HG03439 (cell line): ENCODE measurements around the gene MEIS3.

Experiments
- ATAC-seq: cut with Tn5 transposase; IDR thresholded peaks from one replicate; pipeline ENCODE4 v1.9.1; 2021; ENCODE audit warnings: mild to moderate bottlenecking, moderate library complexity; ENCODE audit not compliant: unreplicated experiment

Gene MEIS3

DNA sequence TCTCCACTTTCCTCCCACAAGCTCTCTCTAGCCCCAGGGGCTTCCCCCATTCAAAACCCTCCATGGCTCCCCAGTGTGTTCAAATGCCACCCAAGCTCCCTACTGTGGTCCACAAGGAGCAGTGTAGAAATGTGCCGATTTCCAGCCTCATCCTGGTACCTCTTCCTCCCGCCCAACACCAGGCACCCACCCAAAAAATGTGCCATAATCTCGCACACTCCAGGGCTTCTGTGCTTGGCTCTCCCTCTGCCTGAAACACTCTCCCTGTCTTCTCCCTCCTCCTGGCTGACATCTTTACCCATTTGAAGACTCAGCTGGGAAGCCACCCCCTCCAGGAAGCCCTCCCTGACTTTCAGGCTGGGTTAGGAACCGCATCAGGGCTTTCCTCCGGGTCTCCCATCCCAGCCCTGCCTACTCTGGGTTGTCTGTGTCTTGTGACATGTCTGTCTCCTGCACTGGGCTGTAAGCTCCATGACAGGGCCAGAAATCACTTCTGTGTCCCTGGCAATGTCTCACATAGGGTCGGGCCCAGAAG lies 16.6 kb upstream of the MEIS3 start:
- ATAC-seq, result no peak

DNA sequence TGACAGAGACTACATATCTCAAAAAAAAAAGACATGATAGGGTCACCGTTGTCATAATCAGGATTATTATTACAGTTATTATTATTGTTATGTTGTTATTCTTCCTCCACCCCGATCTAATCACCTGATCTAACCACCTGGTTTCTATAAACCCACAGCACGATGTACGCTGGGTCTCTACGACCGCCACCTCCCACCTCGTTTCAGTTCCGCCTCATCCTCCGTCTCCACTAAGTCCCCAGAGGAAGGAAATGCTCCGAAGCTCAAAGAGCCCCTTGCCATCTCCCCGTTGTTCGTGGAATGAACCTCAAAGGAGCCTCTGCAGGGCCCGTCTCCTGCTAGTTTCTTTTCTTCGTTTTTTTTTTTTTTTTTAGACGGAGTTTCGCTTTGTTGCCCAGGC lies 15.9 kb upstream of the MEIS3 start:
- ATAC-seq, result no peak

DNA sequence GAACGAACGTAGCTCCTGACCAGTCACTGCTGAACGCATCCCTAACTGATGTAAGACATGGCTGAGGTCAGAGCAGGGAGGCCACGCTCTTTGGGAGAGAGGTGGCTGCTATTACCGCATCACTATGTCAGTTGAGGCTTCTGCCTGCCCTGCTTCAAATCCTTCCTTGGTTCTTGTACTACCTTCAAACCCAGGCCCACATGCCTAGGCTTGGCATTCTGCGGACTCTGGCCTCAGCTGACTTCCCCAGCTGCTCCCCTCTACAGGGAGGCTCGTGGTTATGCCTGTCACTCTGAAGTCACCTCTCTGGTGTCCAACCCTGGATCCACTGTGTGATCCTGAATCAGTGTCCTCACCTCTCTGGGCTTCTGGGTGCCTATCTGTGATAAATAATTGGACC lies 14.8 kb upstream of the MEIS3 start:
- ATAC-seq, result no peak

DNA sequence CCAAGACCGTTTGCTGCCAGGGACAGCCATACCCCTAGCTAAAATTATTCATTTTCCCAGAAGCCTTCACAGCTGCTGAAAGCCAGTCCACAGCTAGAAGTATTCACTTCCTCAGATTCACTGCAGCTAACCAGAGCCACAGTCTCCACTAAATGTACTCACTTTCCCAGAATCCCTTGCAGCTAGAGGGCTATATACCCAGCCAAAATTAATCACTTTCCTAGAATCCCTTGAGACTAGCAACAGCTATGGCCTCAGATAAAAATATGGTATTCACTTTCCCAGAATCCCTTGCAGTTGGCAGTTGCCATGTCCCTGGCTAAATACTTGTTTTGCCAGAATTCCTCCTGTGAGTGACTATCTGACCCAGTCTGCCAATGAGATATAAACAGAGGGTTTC lies 13.8 kb upstream of the MEIS3 start:
- no peak for ATAC-seq

DNA sequence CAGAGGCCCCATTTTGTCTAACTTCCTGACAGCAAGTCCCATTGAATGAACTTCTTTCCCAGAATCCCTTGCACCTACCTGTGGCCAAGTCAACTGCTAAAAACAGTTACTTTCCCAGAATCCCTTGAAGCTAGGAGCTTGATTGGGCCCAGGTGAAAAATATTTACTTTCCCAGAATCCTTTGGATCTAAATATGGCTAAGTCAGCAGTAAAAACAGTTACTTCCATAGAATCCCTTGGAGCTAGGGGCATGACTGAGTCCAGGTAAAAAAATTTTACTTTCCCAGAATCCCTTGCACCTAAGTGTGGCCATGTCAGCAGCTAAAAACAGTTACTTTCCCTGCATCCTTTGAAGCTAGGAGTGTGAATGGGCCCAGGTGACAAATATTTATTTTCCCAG lies 13.2 kb upstream of the MEIS3 start:
- ATAC-seq, result no peak

DNA sequence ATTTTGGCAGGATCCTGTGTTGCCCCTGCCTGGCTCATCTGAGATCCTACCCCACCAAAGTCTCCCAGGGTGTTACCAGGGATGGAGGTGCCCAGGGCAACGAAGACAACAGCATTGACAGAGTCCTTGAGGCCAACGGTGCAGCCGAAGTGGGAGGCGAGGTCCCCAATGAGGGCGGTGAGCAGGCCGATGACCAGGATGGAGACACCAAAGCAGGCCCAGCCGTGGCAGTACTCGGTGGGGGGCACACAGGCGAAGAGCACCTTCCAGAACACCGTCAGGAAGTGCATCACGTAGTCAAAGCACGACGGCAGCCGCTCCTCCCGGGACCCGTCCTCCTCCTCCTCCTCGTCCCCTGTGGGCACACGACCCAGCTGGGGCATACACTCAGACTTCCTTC lies 12.8 kb upstream of the MEIS3 start:
- no peak for ATAC-seq

DNA sequence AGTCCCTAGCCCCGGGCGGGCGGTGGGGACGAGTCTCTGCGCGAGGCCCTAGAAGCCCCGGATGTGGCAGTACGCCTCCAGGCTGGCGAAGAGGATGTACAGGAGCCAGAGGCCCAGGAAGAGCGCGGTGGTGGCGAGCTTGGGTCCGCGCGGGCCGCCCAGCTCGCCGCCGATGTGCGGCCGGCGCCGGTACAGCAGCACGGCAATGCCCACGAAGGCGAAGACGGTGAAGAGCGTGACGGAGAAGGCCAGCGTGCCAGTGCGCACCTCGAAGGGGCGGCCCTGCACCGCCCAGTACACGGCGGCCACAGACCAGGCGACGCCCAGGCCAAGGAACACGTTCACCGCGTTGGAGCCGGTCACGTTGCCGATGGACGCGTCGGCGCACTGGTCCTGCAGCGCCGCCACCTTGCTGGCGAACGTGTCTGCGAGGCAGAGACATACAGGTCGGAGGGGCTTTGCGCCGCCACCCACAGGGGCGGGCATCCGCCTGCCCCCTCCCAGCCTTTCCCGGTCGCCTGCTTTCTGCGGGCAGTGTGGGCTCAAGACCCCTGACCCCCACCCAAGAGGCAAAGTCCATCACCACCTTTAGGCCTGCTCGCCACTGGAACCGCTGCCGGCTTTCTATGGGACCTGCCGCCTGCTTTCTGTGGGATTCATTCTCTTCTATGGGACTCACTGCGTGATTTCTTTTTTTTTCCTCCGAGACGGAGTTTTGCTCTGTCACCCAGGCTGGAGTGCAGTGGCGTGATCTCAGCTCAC lies 10.9 kb upstream of the MEIS3 start:
- ATAC-seq, result no peak

DNA sequence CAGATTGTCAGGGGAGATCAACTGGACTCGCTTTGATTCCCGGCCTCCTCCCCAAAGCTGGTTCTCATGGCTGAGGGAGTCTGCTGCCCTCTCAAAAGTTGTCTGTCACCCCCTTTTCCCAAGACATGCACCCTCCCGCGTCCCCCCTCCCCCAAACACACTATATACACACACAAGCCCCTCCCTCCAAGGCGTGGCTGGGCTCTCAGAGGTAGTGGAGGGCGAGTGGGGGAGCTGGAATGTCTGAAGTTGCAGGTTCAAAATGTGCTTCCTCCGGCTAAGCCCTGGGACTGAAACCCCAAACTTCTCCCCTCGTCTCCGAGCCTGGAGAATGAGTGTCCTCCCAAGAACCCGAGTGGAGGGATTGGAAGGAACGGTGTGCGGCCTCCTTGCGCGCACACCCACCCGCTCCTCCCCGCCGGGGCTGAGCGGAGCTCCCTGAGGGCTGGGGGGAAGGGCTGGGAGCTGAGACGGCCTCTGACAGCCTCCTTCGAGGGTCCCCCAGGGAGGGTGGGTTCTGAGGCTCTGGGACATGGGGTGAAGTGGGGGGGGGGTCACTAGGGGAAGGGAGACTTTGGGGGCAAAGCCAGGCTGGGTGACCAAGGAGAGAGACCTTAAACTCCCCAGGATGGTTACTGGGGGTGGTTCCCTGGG lies 9.9 kb upstream of the MEIS3 start:
- ATAC-seq, result no peak

DNA sequence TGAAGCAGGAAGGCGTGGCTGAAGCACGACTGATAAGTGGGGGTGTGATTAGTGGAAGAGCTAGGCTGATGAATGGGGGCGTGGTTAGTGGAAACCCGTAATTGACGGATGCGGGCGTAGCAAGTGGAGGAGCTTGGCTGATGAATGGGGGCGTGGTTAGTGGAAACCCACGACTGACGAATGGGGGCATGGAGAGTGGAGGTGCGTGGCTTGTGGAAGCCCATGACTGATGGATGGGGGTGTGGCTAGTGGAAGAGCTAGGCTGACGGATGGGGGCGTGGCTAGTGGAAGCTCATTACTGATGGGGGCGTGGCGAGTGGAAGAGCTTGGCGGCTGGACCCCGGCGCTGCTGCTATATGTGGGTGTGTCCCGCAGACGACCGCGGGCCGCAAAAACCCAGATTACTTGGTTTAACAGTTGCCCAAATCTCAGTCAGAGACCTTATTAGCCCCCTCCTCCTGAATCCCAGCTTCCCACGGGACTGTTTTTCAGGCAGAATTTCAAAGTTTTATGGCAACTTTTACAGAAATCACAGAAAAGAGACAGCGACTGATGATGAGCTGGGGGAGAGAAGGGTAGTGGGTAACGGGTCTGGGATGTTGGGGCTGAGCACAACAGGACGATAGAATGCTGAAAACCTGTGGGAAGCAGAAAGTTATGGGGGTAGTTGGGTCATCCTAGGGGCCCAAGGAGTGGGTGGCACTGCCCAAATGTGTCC lies 9.0 kb upstream of the MEIS3 start:
- no peak for ATAC-seq

DNA sequence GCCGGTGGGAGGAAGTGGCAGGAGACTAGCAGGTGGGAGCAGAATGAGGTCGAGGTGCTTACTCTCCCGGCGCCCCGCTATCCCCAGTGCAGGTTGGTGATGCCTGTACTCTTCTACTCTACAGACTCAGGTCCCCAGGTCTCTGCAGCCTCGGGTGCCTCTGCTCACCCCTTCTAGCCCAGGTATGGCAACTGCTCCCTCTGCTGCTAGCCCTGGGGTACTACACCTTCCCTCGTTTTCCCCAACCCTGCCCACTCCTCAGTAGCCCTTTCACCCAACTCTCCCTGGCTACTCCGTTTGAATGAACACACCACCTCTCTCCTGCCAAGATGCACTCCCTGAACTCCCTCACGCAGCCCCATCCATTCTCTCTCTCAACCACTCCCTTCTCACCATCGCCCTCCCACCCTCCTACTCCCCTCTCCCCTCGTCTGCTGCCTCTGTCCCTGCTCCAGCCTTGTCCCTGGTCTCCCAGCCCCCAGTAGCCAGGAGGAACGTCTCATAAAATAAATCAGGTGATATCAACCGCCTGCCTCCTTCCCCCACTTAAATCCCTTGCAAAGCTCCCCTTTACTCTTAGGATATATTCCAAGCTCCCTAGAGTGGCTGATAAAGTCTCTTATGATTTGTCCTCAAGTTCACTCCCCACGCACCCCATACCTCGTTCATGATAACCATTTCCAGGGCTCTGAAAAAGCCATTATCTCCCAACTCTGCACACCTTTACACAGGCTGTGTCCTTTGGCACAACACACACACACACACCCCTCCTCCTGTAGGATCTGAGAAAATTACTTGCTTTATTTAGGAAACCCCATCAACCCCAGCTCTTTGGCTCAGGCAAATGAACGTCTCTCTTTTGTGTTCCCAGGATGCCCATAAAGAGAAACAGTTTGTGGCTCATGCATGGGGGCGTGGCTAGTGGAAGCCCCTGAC lies 8.2 kb upstream of the MEIS3 start:
- no peak for ATAC-seq

DNA sequence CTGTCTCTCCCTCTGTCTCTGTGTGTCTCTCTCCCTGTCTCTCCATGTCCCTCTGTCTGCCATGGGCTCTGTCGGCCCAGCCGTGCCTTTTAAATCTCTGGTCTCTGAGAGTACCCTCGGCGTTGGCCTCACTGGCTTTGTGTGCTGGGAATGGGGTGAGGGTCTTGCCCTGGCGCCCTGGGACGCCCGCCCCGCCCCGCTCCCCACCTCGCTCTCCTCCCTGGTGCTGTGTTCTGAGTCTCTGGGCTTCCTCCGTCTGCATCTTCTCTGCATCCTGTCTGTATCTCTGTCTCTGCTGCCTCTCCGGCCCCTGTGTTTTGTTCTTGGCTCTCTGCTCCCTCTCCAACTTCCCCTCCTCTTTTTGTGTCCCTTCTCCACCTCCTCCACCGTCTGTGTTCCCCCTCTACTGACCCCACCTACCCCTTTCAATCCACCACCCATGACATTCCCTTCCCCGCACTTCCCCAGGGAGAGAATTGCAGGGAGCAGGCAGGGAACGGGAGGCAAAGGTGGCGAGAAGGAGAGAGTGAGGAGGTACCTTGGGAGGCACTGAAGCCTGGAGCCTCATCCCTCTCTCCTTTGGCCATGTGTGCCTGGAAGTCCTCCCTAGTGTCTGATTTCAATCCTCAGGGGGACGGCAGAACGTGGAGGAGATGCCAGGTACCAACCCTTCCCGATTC lies 4.0 kb upstream of the MEIS3 start:
- ATAC-seq, result no peak

DNA sequence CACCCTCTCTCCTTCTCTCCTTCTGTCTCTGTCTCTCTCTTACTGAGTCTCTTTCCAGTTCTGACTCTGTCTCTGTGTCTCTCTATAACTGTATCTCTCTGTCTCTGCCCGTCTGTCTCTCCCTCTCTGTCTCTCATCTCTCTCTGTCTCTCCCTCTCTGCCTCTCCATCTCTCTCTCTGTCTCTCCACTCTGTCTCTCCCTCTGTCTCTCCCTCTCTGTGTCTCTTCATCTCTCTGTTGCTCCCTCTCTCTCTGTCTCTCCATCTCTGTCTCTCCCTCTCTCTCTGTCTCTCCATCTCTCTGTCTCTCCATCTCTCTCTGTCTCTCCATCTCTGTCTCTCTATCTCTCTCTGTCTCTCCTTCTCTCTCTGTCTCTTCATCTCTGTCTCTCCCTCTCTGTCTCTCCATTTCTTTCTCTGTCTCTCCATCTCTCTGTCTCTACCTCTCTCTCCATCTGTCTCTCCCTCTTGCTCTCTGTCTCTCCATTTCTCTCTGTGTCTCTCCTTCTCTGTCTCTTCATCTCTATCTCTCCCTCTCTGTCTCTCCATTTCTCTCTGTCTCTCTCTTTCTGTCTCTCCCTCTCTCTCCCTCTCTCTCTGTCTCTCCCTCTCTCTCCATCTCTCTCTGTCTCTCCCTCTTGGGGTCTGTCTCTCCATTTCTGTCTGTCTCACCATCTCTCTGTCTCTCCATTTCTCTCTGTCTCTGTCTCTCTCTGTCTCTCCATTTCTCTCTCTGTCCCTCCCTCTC lies 3.3 kb upstream of the MEIS3 start:
- no peak for ATAC-seq

DNA sequence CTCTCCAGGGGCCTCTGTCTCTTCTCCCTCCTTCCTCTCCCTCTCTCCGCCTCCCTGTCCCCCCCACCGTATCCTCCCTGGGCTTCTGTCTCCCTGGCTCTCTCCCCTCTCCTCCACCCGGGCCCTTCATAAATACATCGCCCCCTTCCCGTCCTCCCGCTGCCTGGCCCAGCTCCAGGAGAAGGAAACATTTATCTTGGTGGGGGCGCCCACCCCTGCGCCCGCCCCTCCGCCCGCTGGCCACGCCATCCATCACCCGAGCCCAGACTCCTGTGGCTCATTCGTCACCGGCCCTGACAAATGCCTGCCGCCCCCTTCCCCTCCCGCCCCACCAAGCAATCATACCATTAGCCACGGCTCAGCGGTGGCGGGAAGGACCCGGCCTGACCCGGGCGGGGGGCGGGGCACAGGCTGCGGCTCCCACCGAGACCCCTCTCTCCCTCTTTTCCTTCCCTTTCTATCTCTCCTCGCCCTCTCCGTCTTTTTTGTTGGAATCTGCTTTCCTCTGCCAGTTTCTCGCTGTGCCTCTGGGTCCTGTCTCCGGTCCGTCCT lies 2.6 kb upstream of the MEIS3 start:
- no peak for ATAC-seq

DNA sequence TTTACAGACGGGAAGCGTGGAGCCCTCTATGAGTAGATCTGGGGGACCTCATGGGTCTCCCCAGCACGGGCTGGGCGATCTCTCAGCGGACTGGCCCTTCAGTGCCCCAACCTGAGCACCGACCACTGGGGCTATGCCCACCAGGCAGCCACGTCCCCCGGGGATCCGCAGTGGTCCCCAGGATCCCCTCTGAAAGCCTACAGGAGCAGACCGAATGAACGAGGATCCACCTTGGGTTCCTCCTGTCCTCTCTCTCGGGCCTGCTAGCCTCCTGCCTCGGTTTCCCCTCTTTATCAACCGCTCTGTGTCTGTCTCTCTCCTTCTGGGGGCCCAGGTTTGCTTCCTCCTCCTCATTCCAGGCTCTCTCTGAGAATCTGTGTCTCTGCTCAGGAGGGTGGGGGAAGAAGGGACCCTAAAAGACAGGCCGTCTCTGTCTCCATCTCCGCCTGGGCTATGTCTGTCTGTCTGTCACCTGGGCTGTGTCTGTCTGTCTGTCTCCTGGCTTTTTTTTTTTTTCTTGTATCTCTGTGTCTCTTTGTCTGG lies 2.0 kb upstream of the MEIS3 start:
- no peak for ATAC-seq

DNA sequence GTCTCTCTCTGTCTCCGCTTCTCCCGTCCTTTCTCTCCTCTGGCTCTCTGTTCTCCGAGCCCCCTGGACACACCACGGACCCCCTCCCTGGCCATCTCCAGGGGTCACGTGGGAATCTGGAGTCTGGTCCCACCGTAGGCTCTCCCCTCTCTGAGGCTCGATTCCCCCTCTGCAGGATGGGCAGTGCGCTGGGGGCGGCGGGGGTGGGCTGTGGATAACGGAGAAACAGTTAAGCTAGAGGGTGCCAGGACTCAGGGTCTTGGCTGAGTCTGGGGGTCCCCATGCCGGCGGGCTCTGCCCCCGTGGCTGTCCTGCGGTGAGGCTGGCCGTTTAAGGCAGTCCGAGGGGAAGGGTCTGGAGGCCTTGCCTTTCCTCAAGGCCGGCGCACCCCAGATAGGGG lies 462 bp upstream of the MEIS3 start:
- ATAC-seq, result no peak

DNA sequence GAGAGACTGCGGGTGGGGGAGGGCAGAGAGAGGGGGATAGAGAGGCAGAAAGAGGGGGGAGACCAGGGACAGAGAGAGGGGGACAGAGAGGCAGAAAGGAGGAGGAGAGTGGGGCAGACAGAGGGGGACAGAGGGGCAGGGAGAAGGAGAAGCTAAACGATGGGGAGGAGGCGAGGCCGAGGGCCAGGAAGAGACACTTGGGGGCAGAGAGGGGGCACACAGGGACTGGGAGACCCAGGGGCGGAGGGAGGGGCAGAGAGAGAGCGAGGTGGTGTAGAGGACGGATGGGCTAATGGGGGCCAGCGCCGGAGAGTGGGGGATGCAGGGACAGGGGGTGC lies 666 bp downstream of the MEIS3 start:
- no peak for ATAC-seq

DNA sequence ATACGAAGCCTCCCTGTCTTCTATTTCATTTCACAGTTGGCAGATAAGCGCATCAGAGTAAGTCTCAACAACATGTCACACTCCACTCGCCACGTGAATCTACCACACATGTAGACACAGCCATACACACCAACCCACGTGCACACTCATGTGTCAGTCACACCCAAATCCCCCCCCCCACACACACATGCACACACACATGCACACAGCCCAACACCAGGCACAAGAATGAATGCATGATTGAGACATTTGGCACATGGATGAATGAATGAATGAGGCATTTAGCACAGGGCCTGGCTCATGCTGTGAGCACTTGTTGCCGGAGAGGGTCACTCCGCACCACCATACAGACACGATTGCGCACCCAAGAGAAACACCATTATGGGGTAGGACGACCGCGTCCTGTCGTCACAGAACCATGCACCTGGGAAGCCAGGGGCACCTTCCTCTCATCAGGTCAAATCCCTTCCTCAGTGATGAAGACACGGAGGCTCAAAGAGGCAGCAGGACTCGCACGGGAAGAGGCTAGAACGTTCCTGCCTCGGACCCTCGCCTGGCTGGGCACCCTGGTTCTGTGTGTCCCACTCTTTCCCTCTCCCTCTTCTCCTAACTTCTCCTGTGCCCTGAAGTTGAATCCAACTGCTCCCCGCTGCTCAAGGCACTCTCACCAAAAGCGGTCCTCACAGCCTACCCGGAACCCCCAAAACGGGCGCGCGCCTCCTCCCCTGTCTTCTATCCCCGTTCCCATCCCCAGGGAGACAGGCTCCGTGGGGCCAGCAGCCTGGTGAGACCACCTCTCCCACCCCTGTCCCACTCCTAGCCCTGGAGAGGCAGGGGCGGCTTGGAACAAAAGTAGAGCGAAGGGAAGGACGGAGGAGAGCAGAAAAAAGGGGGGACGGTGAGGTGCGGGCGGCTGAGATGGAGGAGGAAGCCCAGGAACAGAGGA lies 1.3 kb downstream of the MEIS3 start:
- ATAC-seq, result no peak
